ELR (cell line): ENCODE measurements around the gene DNMT3L.
"Not testable (repeated sequence)": the region's sequence is repeated elsewhere in the genome, so short reads cannot be mapped to it uniquely, and the experiment has no call there.

Source experiments
- DNase-seq: peaks from one replicate; pipeline ENCODE4 v3.0.0-alpha.2; 2015; ENCODE audit warnings: low read depth

The DNMT3L gene

GRCh38 chr21:44197156-44197516 is 64.6 kb downstream of the DNMT3L start:
- DNase-seq: not testable (repeated sequence)
